NCI-H69 (cell line): Measurements from ENCODE around the gene SSRP1.
"Not testable (repeated sequence)": the region's sequence is repeated elsewhere in the genome, so short reads cannot be mapped to it uniquely, and the experiment has no call there.

Experiments used
- DNase-seq: peaks from one replicate; lab custom pipeline; 2025; lab: John Stamatoyannopoulos, UW

The SSRP1 gene

DNA sequence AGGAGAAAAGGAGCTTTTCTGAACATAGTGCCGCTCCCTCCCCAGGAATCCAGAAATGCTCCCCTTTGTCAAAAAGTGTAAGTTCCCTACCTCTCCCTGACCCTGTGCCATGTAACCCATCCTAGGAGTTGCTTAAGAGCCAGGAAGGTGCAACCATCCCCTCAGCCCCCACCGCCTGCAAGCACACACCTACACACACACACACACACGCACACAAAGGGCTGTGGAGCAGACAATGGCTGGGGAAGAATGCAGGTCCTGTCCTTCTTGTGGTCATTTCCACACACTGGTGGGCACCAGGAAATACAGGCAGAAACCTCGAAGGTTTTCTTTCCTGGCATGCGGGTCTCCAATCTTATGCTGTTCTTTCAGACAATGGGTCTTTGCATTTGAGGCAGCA is 3.6 kb upstream of the SSRP1 start:
- DNase-seq = no peak

DNA sequence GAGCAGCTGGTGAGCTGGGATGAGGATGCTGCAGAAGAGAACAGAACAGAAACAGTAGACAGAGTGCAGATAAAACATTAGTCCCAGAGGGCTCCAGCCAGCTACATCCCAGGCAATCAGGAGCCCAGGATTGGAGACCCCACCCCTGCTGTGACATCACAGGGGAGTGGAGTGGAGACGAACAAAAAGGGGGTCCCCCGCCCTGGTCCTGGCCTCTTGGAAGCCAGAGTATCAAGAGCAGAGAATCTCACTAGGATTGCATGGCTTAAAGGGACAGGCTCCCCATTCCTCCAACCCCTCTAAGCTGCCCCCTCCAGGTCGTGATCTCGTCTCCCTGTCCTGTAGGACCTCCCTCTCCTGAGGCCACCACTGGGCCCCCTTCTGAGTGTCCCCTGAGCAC is 2.5 kb upstream of the SSRP1 start, which contains the start of gene P2RX3:
TSS of gene P2RX3 (plus strand) at position 211 of the 400 bp plus-strand sequence. CDS start 199 bp downstream, outside the sequence.
- DNase-seq = no peak

DNA sequence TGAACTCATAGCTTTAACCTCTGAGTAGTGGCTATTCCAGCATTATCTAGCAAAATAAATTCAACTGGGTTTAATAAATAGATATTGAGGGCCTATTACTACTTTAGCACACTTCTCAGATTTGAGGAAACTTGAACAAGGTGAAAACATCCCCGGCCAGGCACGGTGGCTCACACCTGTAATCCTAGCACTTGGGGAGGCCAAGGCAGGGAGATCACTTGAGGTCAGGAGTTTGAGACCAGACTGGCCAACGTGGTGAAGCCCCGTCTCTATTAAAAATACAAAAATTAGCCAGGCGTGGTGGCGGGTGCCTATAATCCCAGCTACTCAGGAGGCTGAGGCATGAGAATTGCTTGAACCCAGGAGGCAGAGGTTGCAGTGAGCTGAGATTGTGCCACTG is 1.2 kb upstream of the SSRP1 start:
- DNase-seq = not testable (repeated sequence)

DNA sequence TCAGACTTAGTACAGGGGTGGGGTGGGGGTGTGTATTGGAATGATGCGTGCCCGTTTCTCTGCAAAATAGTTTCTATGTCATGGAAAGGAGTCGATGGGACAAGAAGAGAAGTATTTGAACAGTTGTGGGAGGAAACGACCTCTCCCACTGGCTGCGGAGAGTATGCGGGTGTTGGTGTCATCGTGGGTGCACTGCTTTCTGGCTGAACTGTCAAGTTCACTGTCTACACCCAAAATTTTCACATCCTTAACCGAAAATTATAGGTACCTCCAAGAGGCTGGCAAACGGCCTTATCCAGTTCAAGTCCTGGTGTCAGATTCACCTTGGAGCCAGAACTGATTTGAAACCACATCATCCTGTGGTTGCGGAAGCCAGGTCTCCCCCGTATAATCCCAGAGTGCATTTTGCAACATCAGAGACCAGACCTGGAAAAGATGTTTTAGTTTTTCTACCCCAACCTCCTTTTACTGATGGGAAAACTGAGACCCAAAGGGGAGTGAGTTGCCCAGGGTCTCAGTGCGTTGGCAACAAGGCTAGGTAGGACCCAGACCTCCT is 497 bp upstream of the SSRP1 start:
- peak; percentile 43 for DNase-seq

DNA sequence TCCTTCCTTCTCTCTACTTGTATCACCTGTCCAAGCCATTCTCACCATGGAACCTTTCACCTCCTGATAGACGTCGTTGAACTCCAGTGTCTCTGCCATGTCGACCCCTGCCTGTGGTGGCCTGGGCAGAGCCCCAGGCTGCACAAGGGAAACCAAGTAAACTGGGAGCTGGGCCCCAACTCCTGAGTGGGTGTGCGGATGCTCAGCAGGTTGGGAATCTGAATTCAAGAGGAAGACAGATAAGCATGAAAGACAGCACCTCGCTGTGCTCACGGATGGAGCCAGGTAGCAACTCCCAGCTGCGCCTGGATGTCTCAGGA is 709 bp downstream of the SSRP1 start:
- DNase-seq = no peak

DNA sequence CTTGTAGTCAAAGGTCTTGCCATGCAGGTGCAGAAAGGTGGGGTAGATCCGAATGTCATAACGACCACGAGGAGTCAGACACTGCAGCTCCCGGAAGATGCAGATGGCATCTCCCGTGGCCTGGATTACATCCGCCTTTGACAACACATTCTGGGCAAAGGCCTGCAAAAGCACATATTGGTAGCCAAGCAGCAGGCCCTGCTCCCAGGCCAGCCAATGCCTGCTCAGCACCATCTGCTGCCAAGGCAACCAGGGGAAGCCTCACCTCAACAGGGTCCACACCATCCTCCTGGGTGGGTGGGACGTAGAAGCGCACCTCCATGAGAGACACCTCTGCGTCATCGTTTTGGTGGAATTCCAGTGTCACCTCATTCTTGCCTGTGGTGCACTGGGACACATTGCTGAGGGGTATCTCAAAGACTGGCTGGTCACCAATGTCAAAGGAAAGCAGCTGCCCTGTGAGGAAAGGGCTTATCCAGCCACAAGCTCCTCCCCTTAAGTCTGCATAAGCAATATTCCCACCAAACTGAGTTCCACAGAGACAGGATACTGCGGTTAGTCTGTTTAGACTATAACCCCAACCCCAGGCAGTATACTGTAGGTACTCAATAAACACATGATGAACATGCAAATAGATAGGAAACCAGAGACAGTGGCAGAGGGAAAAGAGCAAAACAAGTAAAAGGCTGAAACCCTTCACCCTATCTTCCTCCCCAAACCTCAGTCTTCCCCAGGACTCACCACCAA is 2.8 kb downstream of the SSRP1 start:
- no peak for DNase-seq

DNA sequence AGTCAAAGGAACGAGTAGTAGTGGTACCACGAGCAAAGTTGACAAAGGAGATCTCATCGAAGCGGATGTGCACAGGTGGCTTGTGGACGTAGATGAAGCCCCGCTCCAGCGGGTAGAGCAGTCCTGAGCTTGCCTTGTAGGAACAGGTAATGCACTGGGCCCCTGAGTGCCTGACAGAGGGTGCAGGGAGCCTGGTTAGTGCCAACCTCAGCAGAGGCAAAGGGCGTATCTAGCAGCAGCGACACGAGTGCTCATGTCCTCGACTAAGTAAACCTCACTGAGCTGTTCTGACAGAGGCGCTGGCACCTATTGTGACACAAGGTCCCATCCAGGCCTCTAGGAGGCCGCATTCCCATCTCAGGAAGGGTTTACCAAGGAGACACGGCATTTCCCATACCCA is 4.0 kb downstream of the SSRP1 start:
- no peak for DNase-seq

DNA sequence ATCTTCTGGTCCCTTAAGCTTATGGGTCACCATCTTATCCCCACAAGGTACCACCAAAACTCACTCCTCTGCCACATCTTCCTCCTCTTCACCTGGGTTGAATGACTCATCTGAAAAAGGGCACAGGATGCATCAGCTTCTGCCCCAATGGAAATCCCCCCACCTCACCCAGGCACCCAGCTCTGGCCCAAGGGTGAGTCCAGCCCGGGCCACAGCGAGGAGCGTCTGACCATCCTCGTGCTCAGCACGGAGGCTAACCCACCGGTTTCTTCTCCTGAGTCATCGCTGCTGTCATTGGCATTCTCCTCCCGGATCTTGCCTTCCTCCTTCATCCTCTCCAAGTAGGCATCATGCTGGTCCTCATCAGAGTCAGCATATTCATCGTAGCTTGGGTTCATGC is 5.7 kb downstream of the SSRP1 start:
- no peak for DNase-seq

DNA sequence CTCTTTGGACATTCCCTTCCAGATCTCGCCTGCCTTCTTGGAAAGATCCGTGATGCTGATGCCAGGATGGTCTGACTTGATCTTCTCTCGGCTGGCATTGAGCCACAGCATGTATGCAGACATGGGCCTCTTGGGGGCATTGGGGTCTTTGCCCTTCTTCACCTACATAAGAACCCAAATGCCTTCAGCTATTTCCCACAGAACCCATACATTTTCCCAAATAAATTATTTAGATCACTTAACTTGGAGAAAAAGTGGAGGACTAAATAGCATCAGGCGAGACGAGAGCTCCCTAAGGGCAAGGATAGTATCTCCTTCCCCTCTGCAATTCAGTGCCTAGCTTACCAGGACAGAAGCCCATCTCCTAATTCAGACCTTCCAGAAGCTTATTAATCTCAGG is 8.0 kb downstream of the SSRP1 start:
- DNase-seq = no peak

DNA sequence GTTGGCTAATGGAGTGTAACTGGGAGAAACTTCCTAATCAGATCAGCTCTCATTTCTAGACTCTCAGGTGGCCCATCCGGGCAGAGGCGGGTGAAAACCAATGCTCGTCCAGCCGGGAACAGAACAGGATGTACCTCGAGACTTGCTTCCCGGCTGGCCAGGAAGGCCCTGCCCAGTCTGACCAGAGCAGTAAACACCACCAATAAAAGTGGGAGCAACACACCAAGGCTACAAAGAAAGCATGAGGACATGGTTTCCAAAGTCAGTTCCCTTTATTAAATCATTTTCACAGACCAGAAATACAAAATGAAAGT is 10.0 kb downstream of the SSRP1 start:
- DNase-seq = no peak

DNA sequence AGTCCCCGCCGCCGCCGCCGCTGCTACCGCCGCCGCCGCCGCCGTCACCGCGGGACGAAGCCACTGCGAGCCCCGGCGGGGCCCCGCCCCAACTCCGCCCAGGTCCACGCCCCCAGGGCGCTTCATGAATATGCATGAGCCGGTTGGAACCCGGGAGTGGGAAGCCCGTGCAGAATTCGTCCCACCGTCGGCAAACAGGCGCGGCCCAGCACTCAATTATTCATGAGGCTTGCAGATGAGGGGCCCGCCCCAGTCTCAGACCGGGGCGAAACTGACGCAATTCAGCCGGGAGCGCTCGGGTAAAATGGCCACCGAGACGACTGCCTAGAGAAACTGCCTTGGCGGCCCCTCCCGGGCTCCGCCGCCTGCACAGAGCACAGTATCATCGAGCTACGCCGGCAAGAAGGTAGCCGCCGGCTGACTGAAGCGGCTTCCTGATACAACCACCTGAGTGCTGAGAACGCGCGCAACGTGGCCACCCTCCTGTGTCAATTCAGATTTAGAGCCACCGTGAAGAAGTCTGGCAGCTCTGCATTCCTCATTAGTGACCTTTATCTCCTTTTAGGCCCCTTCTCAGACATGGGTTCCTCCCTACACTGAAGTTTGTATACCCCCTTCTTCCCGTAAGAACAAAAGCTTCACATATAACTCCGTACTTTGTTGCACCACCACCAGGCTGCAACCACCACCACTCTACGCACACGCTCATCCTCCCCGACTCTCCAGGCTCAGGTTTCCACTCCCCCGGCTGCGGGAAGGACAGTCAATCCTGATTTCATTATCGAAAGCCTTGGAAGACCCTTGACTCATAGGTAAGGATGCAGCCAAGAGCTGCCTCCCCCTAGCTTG is 10.6 kb downstream of the SSRP1 start, which contains the start of gene TNKS1BP1:
TSS of gene TNKS1BP1 (minus strand) at position 67 of the 849 bp plus-strand sequence. CDS start 3,067 bp downstream, outside the sequence.
- DNase-seq = peak; percentile 96

DNA sequence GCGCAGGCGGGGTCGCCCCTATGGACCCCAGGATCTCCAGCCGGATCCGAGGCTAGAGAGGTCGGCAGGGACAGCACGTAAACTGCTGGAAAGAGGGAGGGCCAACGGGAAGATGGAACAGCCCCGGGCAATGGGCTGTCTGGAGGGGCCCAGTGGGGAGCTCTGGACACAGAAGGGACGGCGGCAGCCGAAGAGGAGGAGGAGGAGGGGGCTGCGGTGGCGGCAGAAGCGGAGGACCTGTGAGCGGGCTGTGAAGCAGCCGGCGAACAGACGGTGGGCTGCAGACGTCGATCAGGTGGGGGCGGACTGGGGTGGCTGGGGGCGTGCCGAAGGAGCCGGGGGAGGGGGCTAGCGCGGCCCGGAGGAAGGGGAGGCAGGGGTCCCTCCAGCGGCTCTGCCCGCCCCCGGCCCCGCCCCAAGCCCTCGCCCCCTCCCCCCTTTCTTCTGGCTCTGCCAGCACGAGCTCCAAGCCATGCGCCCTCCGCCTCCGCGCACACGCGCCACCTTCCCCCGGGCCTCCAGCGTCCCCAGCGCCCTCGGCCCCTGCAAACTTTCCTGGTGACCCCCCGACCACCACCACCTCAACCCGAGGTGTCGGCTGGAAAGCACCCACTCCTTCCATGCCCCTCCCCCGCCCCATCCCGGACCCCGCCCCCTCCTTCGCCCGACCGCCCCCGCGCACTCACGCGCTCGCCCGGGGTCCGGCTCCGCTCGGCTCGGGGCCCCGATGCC is 11.4 kb downstream of the SSRP1 start:
- DNase-seq = peak; percentile 88

DNA sequence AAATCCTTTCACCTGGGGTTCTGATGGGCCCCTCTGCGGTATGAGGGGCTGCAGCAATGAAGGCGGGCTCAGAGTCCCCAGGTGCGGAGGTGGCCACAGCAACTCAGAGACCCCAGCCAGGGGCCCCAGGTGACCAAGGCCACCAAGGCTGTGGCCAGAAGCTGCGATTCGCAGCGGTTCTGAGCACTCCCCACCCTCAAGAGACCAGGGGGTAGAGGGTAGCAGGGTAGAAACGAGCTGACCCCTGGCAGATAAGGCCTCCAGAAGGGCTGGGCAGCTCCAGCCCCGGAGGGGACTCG is 11.9 kb downstream of the SSRP1 start:
- DNase-seq = no peak

DNA sequence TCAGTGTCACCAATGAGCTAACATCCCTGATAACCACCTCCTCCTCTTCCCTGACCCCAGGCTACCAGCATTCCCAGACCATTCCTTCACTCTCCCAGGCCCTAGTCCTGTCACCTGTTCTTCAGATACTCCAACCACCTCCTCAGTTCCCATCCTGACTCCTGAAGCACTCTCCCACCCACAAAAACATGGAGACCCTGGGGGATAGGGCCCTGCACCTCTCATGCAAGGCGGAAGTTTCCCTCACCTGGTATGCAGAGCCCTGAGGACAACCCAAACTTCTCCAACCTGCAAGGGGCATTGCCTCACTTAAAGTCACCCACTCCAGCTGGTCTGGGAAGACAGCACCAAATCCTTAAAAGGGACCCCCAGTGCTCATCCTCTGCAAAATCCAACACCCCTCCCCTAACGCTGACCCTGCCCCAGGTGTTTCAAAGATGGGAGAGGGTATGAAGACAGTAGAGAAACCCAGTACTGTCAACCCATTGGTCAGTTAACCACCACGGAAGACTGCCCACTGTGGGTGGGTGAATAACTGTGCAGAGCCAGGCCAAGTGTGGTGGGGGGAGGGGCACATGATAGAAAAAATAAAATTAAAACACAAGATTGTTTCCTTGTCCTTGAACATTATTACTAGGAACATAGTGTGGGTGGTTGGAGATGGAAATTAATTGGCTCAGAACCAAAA is 12.4 kb downstream of the SSRP1 start:
- DNase-seq = peak; percentile 42

DNA sequence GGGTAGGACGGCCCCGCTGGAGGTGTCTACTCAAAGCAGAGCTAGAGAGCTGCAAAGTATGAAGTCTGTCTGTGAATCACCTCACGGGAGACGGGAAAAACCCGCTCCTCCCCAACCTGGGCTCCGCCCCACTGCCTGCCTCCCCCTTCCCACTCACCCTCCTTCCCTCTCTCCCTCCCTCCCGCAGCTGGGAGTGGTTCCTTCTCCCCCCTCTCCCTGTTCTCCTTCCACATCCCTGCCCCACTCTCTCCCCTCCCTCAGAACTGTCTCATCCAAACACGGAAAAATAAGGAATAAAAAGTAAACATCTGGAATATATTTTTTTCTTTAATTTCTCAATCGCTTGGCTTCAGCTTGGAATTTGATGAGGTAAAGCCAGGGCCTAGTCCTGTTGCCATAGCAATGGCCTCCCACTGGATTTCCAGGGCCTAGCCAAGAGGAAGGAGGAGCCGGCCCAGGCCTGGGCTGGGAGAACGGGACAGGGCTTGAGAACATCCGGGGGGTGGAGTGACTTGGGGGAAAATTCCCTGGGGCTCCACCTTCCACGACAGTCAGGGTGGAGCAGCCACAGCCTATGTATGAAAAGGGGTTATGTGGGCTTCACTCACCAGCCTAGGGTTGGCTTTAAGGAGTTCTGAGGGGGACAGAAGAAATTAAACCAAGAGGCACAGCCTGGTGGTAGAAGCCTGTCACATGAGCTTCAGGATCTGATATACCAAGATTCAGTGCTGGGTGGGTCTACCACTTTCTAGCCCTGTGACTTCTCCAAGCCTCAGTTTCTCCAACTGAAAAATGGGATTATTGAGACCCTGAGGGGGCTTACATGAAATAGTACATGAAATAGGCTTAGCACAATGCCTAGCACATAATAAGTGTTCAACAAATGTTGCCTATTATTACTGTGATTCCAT is 13.2 kb downstream of the SSRP1 start:
- peak; percentile 85 for DNase-seq

DNA sequence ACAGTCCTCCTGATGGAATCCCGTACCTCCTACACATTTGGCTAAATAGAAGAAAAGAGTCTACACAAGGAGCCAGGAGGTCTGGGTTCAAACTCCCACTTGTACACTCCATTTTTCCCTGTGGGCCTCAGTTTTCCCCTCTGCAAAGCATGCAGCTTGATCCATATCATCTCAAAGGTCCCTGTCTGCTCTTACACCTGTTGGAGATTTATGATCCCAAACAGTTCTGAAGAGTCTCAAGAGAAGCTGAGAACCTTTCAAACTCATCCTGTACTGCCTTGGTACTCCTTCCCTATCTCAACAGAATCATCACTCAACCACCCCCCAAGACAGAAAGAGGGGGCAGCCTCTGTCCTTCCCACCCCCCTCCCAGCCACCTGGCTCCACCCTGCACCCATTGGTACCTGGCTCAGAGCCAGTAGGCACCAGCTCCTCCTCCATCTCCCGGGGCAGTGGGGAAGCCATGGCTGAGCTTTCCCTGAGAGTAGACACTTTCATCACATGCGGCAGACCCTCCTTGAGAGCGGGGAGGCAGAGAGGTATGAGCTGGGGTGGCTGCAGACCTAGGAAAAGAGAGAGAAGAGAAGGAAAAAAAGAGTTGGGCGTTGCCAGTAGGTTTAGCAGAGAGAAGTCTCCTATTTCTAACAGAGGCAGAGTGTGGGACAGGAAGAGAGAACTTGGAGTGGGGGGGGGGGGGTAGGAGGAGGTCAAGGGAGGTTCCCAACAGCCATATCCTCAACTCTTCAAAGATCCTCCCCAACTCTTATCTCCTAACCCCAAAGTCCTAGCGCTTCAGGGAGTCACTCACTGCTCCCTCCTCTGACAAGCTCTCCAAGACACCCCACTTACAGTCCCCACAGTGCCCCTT is 14.1 kb downstream of the SSRP1 start:
- peak; percentile 50 for DNase-seq

DNA sequence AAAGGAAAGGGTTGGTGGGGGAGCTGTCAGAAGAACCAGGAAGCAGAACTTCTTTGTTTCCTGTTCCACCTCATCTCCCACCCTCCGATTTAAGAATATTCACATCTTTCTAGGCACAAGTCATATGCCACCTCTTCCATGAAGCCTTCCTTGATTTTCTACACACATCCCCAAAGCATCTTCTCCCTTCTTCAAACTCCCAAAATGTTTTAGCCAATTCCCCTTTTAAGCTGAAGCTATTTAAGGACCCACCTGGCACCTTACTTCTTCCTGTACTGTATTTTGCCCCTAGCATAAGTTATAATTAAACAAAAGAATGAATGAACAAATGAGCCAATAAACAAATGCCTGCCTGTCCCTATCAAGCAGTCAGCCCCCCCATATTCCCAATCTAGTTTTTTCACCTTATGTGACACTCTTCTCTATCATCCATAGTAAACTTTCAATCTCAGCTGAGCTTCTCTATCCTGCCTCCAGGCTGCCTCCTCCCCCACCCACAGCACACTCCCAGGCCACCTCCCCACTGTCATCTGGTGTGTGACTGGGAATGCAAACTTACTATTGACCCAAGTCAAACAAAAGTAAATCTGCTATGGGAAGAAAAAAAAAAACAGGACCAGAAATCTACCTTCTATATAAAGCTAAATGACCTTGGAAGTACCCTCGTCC is 14.8 kb downstream of the SSRP1 start:
- no peak for DNase-seq

DNA sequence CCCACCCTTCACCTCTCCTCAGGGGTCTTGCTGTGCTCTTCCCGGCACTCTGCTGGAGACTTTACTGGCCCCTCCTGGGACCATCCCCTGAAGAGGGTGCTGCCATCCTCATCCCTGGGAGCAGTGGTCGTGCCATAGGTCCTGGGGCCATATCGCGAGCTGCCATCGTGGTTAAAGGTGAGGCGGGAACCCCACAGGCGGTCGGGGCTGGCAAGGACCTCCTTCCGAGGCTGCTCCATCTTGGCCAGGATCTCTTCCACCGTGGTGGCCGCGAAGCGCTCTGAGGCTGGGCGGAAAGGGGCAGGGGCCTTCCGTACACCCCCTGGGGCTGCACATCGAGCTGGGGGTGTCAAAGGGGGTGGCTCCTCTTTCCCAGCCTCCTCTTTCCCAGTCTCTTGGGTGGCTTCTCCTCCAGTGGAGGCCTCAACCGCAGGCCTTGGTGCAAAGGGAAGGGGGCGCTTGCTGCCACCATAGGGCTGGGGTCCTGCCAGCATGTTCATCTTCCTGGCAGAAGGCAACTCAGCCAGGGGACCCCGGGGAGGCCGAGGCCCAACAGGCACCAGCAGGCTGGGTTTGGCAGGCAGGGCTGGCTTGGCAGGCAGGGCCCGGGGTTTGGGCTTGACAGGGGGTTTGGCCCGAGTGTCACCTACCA is 15.5 kb downstream of the SSRP1 start:
- no peak for DNase-seq

DNA sequence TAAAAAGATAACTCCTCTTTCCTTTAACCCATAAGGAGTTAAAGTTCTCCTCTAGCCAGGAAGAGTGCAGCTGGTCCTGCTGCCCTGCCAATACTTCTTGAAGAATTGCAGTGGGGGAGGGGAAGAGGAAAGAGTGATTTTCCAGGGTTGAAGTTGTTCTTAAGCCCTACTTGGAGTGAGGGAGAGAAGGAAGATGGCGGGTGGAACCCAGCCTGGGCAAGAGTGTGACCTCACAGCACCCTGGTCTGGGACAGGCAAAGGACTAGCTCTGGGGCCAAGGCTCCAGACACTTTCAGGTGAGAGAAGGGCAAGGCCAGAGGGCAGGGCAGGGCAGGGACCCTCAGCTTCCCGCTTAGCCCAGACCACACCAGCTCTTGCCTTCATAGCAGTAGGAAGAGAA is 17.5 kb downstream of the SSRP1 start:
- DNase-seq = no peak
